GM21515 (cell line): Measurements from ENCODE around the gene TSHR.

Source experiments
- ATAC-seq: cut with Tn5 transposase; IDR thresholded peaks from one replicate; pipeline ENCODE4 v1.9.1; 2021; ENCODE audit not compliant: unreplicated experiment

The TSHR gene

DNA sequence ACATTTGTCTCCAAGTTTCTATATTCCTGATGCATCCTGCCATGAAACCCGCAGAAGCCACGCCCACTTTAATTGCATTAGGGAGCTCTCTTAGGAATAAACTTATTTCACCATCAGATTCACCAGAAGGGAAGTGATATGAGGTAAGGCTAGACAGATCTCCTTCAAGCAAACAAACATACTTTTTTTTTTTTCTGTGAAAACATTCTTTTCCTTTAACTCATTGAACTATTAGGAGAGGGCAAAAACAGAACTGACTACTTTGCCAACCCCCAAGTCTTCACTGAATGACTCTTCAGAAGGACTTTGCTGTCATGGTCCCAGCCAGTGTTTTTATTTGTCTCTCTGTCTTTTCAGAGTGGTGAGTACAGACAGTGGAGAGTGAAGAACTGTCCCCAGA lies 216.9 kb downstream of the TSHR start:
- no peak for ATAC-seq

DNA sequence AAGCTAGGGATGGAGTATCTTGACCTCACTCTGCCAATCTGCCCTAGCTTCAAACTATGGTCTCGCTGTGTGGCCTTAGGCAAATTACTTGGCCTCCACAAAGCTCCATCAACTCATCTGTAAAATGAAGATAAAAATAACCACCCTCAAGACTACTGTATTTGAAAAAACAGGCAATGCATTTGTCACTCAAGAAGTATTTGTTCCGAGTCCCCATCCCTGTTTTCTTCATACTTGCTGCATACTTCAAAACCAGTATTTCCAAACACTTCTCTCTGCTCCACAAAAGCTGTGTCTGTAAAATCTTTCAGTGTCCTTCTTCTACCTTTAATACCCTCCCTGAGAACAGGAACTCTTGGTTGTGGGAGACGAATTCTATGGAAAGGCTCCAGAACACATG lies 217.5 kb downstream of the TSHR start:
- no peak for ATAC-seq

DNA sequence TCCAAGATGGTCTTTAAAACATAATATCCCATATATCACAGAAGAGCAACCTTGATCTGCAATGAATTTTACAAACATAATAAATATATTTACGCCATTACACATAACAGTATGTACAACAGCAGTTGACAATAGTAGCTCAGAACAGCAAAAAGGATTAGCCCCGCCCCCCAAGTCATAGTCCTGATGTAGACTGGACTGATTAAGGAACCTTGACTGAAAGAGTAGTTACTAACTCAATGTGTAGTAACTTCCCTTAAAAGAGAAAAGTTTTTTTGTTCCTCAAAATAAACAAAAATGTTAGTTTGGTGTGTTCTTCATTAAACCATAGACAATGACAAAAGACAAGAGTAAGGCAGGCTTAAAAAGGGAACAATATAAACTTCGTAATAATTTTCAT lies 220.8 kb downstream of the TSHR start:
- ATAC-seq = no peak

DNA sequence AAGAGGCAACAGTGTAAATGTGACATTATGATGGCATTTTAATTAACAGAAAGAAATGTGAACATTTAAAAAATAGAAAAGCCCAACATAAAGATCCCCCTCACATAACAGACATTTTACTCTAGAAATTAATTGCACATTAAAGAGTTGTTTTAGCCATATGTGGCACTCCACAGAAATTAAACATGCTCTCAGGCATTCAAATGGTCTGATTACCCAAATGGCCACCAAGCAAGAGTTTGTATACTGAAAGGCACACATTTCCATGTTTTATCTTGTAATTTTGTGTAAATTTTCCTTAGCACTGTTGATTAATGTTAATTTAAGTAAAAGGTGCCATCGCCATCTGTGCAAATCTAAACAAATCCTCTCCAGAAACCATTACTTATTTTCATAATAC lies 221.8 kb downstream of the TSHR start:
- no peak for ATAC-seq

DNA sequence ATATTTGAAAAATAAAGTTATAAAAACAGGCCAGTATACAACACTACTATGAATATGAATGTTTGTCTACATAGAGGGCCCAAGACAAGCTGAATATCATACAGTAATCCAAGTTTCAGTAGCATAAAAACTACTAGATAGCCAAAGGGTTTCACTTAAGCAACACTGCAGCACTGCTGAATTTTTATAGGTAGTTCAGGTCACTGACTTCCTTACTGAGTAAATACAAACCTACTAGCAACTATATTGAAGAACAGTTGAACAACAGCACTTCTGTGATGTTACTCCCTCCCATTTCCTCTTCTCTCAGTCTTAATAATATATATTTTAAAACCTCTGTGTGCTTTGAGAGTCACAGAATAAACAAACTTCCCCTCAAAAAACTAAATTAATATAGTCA lies 222.6 kb downstream of the TSHR start:
- peak; percentile 64 for ATAC-seq

DNA sequence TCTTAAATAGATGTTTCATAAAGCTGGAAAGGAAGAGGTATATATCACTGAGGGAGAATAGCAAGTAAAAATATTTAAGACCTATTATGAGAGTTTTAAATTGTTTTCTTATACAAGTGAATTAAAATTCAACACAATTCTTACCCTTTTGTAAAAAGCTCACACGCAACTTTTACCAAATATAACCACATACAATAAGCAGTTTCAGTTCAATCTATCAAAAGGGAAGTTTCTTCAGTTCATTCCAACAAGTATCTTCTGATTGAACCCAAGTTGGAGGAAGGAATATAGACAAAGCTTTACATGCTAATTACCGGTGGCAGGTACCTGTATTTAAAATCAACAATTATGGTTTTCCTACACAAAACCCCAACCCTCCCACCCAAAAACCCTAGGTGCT lies 224.2 kb downstream of the TSHR start:
- no peak for ATAC-seq

DNA sequence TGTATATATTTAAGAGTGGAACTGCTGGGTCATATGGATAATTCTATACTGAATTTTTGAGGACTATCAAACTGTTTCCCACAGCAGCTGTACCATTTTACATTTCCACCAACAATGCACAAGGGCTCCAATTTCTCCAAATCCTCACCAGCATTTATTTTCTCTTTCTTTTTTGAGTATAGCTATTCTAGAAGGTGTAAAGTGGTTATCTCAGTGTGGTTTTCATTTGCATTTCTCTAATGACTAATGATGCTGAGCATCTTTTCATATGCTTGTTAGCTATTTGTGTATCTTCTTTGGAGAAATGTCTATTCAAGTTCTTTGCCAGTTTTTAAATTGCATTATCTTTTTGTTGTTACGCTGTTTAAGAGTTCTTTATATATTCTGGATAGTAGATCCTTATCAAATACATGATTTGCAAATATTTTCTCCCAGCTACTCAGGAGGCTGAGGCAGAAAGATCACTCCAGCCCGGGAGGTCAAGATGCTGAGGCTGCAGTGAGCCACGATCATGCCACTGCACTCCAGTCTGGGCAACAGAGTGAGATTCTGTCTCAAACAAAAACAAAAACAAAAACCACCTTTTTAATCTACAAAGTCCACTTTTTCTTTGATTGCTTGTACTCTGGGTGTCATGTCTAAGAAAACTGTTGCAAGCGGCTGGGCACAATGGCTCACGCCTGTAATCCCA lies 232.6 kb downstream of the TSHR start:
- peak; percentile 90 for ATAC-seq

DNA sequence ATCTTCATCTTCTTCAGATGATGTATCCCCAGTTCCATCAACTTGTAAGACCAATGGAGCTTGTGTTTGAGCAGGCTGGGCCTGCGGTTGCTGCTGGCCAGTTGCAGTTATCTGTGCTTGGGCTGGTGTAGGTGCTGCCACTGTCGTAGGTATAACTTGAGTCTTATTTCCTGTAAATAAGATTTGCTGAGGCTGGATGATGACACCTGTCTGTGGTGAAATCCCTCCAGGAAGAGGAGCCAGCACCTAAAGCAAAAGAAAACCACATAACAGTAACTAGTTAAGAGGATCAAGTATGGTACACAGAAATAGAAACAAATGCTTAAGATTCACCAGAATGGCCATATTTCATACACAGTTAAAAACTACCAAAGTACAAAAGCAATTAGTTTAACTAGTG lies 237.2 kb downstream of the TSHR start:
- no peak for ATAC-seq

DNA sequence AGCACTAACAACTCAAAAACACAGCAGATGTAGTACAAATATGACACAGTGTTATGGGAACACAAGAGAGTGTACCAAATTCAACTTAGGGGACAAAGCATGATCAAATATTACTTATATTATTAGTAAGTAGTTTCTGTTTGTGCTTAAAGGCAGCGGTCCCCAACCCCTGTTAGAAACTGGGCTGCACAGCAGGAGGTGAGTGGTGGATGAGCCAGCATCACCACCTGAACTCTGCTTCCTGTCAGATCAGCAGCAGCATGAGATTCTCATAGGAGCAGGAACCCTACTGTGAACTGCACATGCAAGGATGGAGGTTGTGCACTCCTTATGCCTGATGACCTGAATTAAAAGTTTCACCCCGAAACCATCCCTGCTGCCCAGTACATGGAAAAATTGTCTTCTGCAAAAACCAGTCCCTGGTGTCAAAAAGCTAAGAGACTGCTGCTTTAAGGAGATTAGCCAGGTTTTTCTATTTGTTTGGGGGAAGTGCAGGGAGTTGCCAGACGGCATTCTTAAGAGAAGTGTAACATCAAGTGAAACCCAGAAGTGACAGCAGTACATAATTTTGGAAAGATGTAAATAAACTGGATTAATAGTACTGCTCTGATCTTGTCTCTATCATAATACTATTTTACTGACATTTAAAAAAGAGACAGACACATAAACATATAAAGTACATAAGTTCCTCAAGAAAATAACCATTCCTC lies 238.7 kb downstream of the TSHR start:
- peak; percentile 66 for ATAC-seq
